H1 (cell line): Measurements from ENCODE around the gene ERC1. TPM values are rescaled to one million over a fixed set of nuclear protein-coding genes. Genes with fewer than 3 reads are reported as not detected.

Source experiments
- CTCF ChIP-seq, 3 experiments: IDR thresholded peaks; 1 replicate in 2 of 3; 2 replicates in 1 of 3; pipeline versions ENCODE4 v1.5.1 to v1.6.1; 2011; ENCODE audit warnings: low read length in 3 of 3, mild to moderate bottlenecking in 3 of 3, inconsistent platforms in 2 of 3, low read depth in 1 of 3, moderate library complexity in 1 of 3; ENCODE audit not compliant: insufficient read depth in 1 of 3; ENCODE audit errors: control extremely low read depth in 1 of 3
- EP300 ChIP-seq, 2 experiments: IDR thresholded peaks; 1 replicate in 1 of 2; 2 replicates in 1 of 2; pipeline ENCODE4 v1.6.1; 2011 to 2012; ENCODE audit warnings: low read depth in 2 of 2, low read length in 2 of 2, mild to moderate bottlenecking in 2 of 2, borderline replicate concordance in 1 of 2, inconsistent platforms in 1 of 2, moderate library complexity in 1 of 2
- SIX5 ChIP-seq: IDR thresholded peaks from 2 replicates; pipeline ENCODE4 v1.6.1; 2011; ENCODE audit warnings: mild to moderate bottlenecking, low read depth, low read length
- TCF12 ChIP-seq: IDR thresholded peaks from 2 replicates; pipeline ENCODE4 v1.6.1; 2011; ENCODE audit warnings: low read depth, mild to moderate bottlenecking, low read length
- polyA plus RNA-seq, 7 experiments: library from polyadenylated mRNA; depleted of rRNA in 3 of 7; stranded (reverse) in 5 of 7; unstranded in 2 of 7; fragments of >200 nt in 5 of 7; fragments of 200-250 nt in 2 of 7; gene quantifications; 1 replicate in 5 of 7; 2 replicates in 1 of 7; 4 replicates in 1 of 7; pipeline versions ENCODE4 v1.2.1 to v1.2.3, GENCODE V29; 2011 to 2013; ENCODE audit warnings: missing spikeins in 2 of 7, mixed read lengths in 2 of 7
- total RNA-seq: library from RNA; stranded (reverse); fragmentation: NEBNext Ultra II Directional; extraction: Animal tissue kit (Norgen Biotek cat#: 25700); gene quantifications from 2 replicates; pipeline ENCODE4 v1.2.1, GENCODE V29; 2021

ERC1 gene
- total and polyA plus RNA-seq, 2 of the 8 experiments (the other 6 are each of a cell fraction or from before 2014, with no cell fraction given) = 7.8 to 45.7 TPM

- TF ChIP-seq SIX5 = no peak
- TF ChIP-seq TCF12 = no peak
- TF ChIP-seq CTCF (IDR thresholded peaks at IDR 0.05; ENCODE audit: control extremely low read depth in 1 of 3, insufficient read depth in 1 of 3, low read depth in 1 of 3, low read length in 3 of 3) = no peak
- TF ChIP-seq EP300 (IDR thresholded peaks at IDR 0.05; ENCODE audit: borderline replicate concordance in 1 of 2, low read depth in 2 of 2, low read length in 2 of 2) = no peak
Measured at GRCh38 chr12:1488908-1489381, 497.9 kb downstream of the ERC1 start (continued).
